T-cell (primary cell): ENCODE measurements around the gene TTI1. TPM values are rescaled to one million over a fixed set of nuclear protein-coding genes. Genes with fewer than 3 reads are reported as not detected.

ENCODE experiments used
- ATAC-seq, 4 experiments: fragments of 200-7000 bp in 3 of 4; fragments of 150-1000 bp in 1 of 4; cut with Tn5 transposase; replicated peaks in 1 of 4; 1 replicate in 3 of 4; 2 replicates in 1 of 4; pipeline ENCODE4 v1.10.0; 2021; ENCODE audit warnings: moderate library complexity in 3 of 4, mild to moderate bottlenecking in 2 of 4, moderate number of reproducible peaks in 1 of 4
- CTCF ChIA-PET, 2 donors: fragments of 300-600 bp; sonication (Branson Sonifier 250); formaldehyde crosslinking; loops; one replicate each; lab custom pipeline; 2022; ENCODE audit warnings: antibody characterized with exemption in 2 of 2; lab: Charles Lee
- POLR2A ChIA-PET, 2 donors: fragments of 300-600 bp; sonication (Branson Sonifier 250); formaldehyde crosslinking; loops; one replicate each; lab custom pipeline; 2022; ENCODE audit warnings: antibody characterized with exemption in 2 of 2; lab: Charles Lee
- DNase-seq, 35 experiments: peaks; one replicate each; pipeline versions ENCODE4 v3.0.0 to v3.0.0-alpha.2; 2013 to 2023
- H3K27ac ChIP-seq: one replicate; pipeline ENCODE4 v1.5.1; 2013; ENCODE audit warnings: low read length
- H3K27me3 ChIP-seq, 2 experiments: replicated peaks in 1 of 2; 1 replicate in 1 of 2; 2 replicates in 1 of 2; pipeline versions ENCODE4 v1.6.1 to v1.7.0; 2013; ENCODE audit warnings: low read length in 1 of 2, mixed read lengths in 1 of 2; ENCODE audit not compliant: control insufficient read depth in 2 of 2, insufficient read depth in 2 of 2; ENCODE audit errors: extremely low read depth in 1 of 2
- H3K36me3 ChIP-seq, 2 donors: 1 replicate in 1 of 2; 2 replicates in 1 of 2; pipeline versions ENCODE4 v1.6.1 to v1.7.0; 2013; ENCODE audit warnings: low read length in 1 of 2; ENCODE audit not compliant: control insufficient read depth in 2 of 2, insufficient read depth in 1 of 2; ENCODE audit errors: extremely low read depth in 1 of 2
- H3K4me1 ChIP-seq, 2 experiments: 1 replicate in 1 of 2; 2 replicates in 1 of 2; pipeline versions ENCODE4 v1.6.1 to v1.7.0; 2013; ENCODE audit warnings: low read length in 2 of 2, mixed read lengths in 1 of 2; ENCODE audit not compliant: insufficient read depth in 2 of 2, control insufficient read depth in 1 of 2; ENCODE audit errors: extremely low read depth in 1 of 2
- H3K4me3 ChIP-seq, 2 donors: 1 replicate in 1 of 2; 2 replicates in 1 of 2; pipeline versions ENCODE4 v1.5.1 to v1.7.0; 2013; ENCODE audit warnings: mild to moderate bottlenecking in 2 of 2, low read length in 1 of 2, moderate library complexity in 1 of 2; ENCODE audit not compliant: control insufficient read depth in 1 of 2; ENCODE audit errors: extremely low read depth in 1 of 2
- H3K9me3 ChIP-seq: 2 replicates; pipeline ENCODE4 v1.7.0; 2013
- H3K27ac Mint-ChIP-seq, 2 donors: one replicate each; pipeline ENCODE4 v1.8.0; 2020 to 2021; ENCODE audit warnings: mild to moderate bottlenecking in 2 of 2, mixed read lengths in 2 of 2
- H3K27me3 Mint-ChIP-seq, 2 donors: one replicate each; pipeline ENCODE4 v1.8.0; 2021 to 2022; ENCODE audit warnings: mixed read lengths in 2 of 2
- H3K36me3 Mint-ChIP-seq: one replicate; pipeline ENCODE4 v1.8.0; 2021; ENCODE audit warnings: mixed read lengths
- H3K4me1 Mint-ChIP-seq, 3 donors: one replicate each; pipeline ENCODE4 v1.8.0; 2020 to 2022; ENCODE audit warnings: mixed read lengths in 3 of 3, mild to moderate bottlenecking in 1 of 3
- H3K4me3 Mint-ChIP-seq, 3 donors: one replicate each; pipeline ENCODE4 v1.8.0; 2020 to 2022; ENCODE audit warnings: mild to moderate bottlenecking in 3 of 3, mixed read lengths in 3 of 3, moderate library complexity in 3 of 3
- H3K9me3 Mint-ChIP-seq, 3 donors: one replicate each; pipeline ENCODE4 v1.8.0; 2020 to 2022; ENCODE audit warnings: mixed read lengths in 3 of 3
- WGBS: methylation state at CpG from one replicate; pipeline ENCODE4 v1.1.5; 2013; ENCODE audit warnings: missing lambda C conversion rate; ENCODE audit not compliant: insufficient coverage; 5-methylcytosine and 5-hydroxymethylcytosine counted together
- total RNA-seq, 35 experiments: library from RNA in 6 of 35; stranded (reverse) in 6 of 35; fragments of 120-200 nt in 1 of 35; gene quantifications; one replicate each; pipeline versions ENCODE4 v1.2.1 to v1.2.4 and lab custom pipeline; 2013 to 2026

Gene TTI1
- total RNA-seq, 5 donors from 2014 or later (not counting 1 experiment from before 2014, with no cell fraction given): 17.8 to 27.6 (median 23.2) TPM

GRCh38 chr20:37943033-37943432, 90.2 kb downstream of the TTI1 start:
- WGBS: 98% methylated on average over 5 of the region's 12 CpGs
- Histone ChIP-seq H3K9me3 (peaks cover 2% of the 10 kb centered on the region), H3K27me3 (peaks cover 0 to 14% of the 10 kb centered on the region in 2 experiments), H3K27ac (no peak overlapping the region), H3K4me3 (no peak overlapping the region), H3K4me1 (no peaks in the 10 kb centered on the region), H3K36me3 (no peaks in the 10 kb centered on the region)
- Mint-ChIP-seq H3K27ac (no peak overlapping the region), H3K4me3 (no peak overlapping the region), H3K27me3 (peaks cover 0 to 7% of the 10 kb centered on the region in 2 donors), H3K36me3 (peaks cover 4% of the 10 kb centered on the region), H3K9me3 (peaks cover 0 to 7% (median 4%) of the 10 kb centered on the region in 3 donors), H3K4me1 (no peaks in the 10 kb centered on the region)
- ATAC-seq (no peak), DNase-seq (no peak)
- POLR2A ChIA-PET: no interaction called here
- CTCF ChIA-PET: no interaction called here

GRCh38 chr20:37941992-37942391, 91.3 kb downstream of the TTI1 start:
- Mint-ChIP-seq H3K36me3 (no peaks in the 10 kb centered on the region), H3K4me3 (no peak overlapping the region), H3K4me1 (no peaks in the 10 kb centered on the region), H3K27me3 (peaks cover 0 to 4% of the 10 kb centered on the region in 2 donors), H3K9me3 (peaks cover 0 to 3% (median 0%) of the 10 kb centered on the region in 3 donors), H3K27ac (no peak overlapping the region)
- no peak for DNase-seq
- 83% methylated on average over 3 of the region's 6 CpGs for WGBS
- no peaks in the 10 kb centered on the region for H3K9me3 ChIP-seq
- H3K27ac ChIP-seq: no peak overlapping the region
- ATAC-seq: no peak
- POLR2A ChIA-PET: no interaction called here
- CTCF ChIA-PET: no interaction called here
- H3K4me1 ChIP-seq: no peaks in the 10 kb centered on the region
- no peak overlapping the region for H3K4me3 ChIP-seq
- H3K27me3 ChIP-seq: peaks cover 0 to 10% of the 10 kb centered on the region in 2 experiments
- no peaks in the 10 kb centered on the region for H3K36me3 ChIP-seq

- ChIA-PET CTCF (no interaction called here), POLR2A (no interaction called here)
- H3K36me3 ChIP-seq: no peaks in the 10 kb centered on the region
- no peak overlapping the region for H3K27ac ChIP-seq
- no peak overlapping the region for H3K4me3 ChIP-seq
- no peaks in the 10 kb centered on the region for H3K9me3 ChIP-seq
- H3K27ac Mint-ChIP-seq: no peak overlapping the region
- WGBS: 82% methylated on average over 7 of the region's 8 CpGs
- H3K4me1 ChIP-seq: no peaks in the 10 kb centered on the region
- H3K27me3 ChIP-seq: peaks cover 0 to 11% of the 10 kb centered on the region in 2 experiments
- DNase-seq (no peak), ATAC-seq (no peak)
- no peaks in the 10 kb centered on the region for H3K36me3 Mint-ChIP-seq
- no peak overlapping the region for H3K4me3 Mint-ChIP-seq
- no peaks in the 10 kb centered on the region for H3K4me1 Mint-ChIP-seq
- peaks cover under 1 to 1% of the 10 kb centered on the region in 2 donors for H3K27me3 Mint-ChIP-seq
- peaks cover 0 to 3% (median 0%) of the 10 kb centered on the region in 3 donors for H3K9me3 Mint-ChIP-seq
Measured at GRCh38 chr20:37941332-37941731, 91.9 kb downstream of the TTI1 start.

GRCh38 chr20:37940858-37941257, 92.4 kb downstream of the TTI1 start:
- ChIA-PET CTCF (no interaction called here), POLR2A (no interaction called here)
- H3K36me3 Mint-ChIP-seq: no peaks in the 10 kb centered on the region
- Histone ChIP-seq H3K9me3 (no peaks in the 10 kb centered on the region), H3K27me3 (peaks cover 0 to 11% of the 10 kb centered on the region in 2 experiments), H3K36me3 (no peaks in the 10 kb centered on the region), H3K4me1 (no peaks in the 10 kb centered on the region), H3K27ac (no peak overlapping the region), H3K4me3 (no peak overlapping the region)
- no peak for ATAC-seq
- no peak overlapping the region for H3K27ac Mint-ChIP-seq
- no peak overlapping the region for H3K4me3 Mint-ChIP-seq
- no peak for DNase-seq
- H3K4me1 Mint-ChIP-seq: no peaks in the 10 kb centered on the region
- peaks cover 0 to 3% (median 0%) of the 10 kb centered on the region in 3 donors for H3K9me3 Mint-ChIP-seq
- H3K27me3 Mint-ChIP-seq: peaks cover 0 to 3% of the 10 kb centered on the region in 2 donors
- WGBS: 100% methylated on average over 2 of the region's 6 CpGs

- H3K36me3 ChIP-seq: no peaks in the 10 kb centered on the region
- ChIA-PET POLR2A (no interaction called here), CTCF (no interaction called here)
- H3K4me1 ChIP-seq: no peaks in the 10 kb centered on the region
- no peak overlapping the region for H3K4me3 ChIP-seq
- Mint-ChIP-seq H3K4me1 (no peaks in the 10 kb centered on the region), H3K9me3 (peaks cover 0 to 3% (median 0%) of the 10 kb centered on the region in 3 donors), H3K27ac (no peak overlapping the region), H3K27me3 (peaks cover 3 to 4% of the 10 kb centered on the region in 2 donors), H3K36me3 (no peaks in the 10 kb centered on the region), H3K4me3 (no peak overlapping the region)
- WGBS: 89% methylated on average over 20 of the region's 25 CpGs
- DNase-seq (no peak), ATAC-seq (no peak)
- no peaks in the 10 kb centered on the region for H3K9me3 ChIP-seq
- no peak overlapping the region for H3K27ac ChIP-seq
- peaks cover 0 to 11% of the 10 kb centered on the region in 2 experiments for H3K27me3 ChIP-seq
Measured at GRCh38 chr20:37939701-37940560, 93.3 kb downstream of the TTI1 start.

- Mint-ChIP-seq H3K36me3 (no peaks in the 10 kb centered on the region), H3K27ac (no peak overlapping the region)
Measured at GRCh38 chr20:37938954-37939353, 94.3 kb downstream of the TTI1 start.

More at GRCh38 chr20:37938954-37939353, 94.3 kb downstream of the TTI1 start:
- ATAC-seq: no peak
- CTCF ChIA-PET: no interaction called here
- no peak overlapping the region for H3K4me3 Mint-ChIP-seq
- Histone ChIP-seq H3K9me3 (no peaks in the 10 kb centered on the region), H3K36me3 (no peaks in the 10 kb centered on the region), H3K27me3 (peaks cover 0 to 9% of the 10 kb centered on the region in 2 experiments), H3K4me1 (no peaks in the 10 kb centered on the region), H3K27ac (no peak overlapping the region), H3K4me3 (no peak overlapping the region)
- no peak for DNase-seq
- POLR2A ChIA-PET: no interaction called here
- H3K27me3 Mint-ChIP-seq: peaks cover 4 to 7% of the 10 kb centered on the region in 2 donors
- 100% methylated on average over 1 of the region's 9 CpGs for WGBS
- H3K9me3 Mint-ChIP-seq: peaks cover 0 to 3% (median 0%) of the 10 kb centered on the region in 3 donors
- no peaks in the 10 kb centered on the region for H3K4me1 Mint-ChIP-seq
